Tibial nerve (tissue), 4 donors: Measurements from ENCODE around the gene GIMAP8.

Source experiments
- EP300 ChIP-seq, 2 donors: sonication (generic); formaldehyde crosslinking; IDR thresholded peaks; one replicate each; pipeline ENCODE4 v1.6.1; 2017; ENCODE audit warnings: antibody characterized with exemption in 2 of 2, mild to moderate bottlenecking in 1 of 2
- TF ChIP-seq, protein P1 (sequence below), 5 experiments: fragments of 200-600 bp in 3 of 5; fragments of 450-650 bp in 2 of 5; sonication (generic) in 3 of 5; IDR thresholded peaks; one replicate each; pipeline ENCODE4 v1.5.1; 2016 to 2019; ENCODE audit warnings: antibody characterized with exemption in 5 of 5, mild to moderate bottlenecking in 3 of 5, moderate library complexity in 2 of 5

GRCh38 chr7:150417239-150417638 is 33.2 kb upstream of the GIMAP8 start:
- TF ChIP-seq, protein P1, sequence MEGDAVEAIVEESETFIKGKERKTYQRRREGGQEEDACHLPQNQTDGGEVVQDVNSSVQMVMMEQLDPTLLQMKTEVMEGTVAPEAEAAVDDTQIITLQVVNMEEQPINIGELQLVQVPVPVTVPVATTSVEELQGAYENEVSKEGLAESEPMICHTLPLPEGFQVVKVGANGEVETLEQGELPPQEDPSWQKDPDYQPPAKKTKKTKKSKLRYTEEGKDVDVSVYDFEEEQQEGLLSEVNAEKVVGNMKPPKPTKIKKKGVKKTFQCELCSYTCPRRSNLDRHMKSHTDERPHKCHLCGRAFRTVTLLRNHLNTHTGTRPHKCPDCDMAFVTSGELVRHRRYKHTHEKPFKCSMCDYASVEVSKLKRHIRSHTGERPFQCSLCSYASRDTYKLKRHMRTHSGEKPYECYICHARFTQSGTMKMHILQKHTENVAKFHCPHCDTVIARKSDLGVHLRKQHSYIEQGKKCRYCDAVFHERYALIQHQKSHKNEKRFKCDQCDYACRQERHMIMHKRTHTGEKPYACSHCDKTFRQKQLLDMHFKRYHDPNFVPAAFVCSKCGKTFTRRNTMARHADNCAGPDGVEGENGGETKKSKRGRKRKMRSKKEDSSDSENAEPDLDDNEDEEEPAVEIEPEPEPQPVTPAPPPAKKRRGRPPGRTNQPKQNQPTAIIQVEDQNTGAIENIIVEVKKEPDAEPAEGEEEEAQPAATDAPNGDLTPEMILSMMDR (IDR thresholded peaks at IDR 0.05): no peak
- TF ChIP-seq EP300 (IDR thresholded peaks at IDR 0.05): no peak
